Measurements from ENCODE around the gene SLC6A18.

- TF ChIP-seq CTCF (IDR thresholded peaks at IDR 0.05; ENCODE audit: poor library complexity) (no peak), EZH2 (IDR thresholded peaks at IDR 0.05; ENCODE audit: borderline replicate concordance) (no peak), EZH2phosphoT487 (IDR thresholded peaks at IDR 0.05; ENCODE audit: low read depth, severe bottlenecking, unreplicated experiment) (no peak)
Measured at GRCh38 chr5:1259806-1260480, 34.8 kb downstream of the SLC6A18 start.

Measured in hepatocyte (in vitro differentiated cells).